H9 (cell line): ENCODE measurements around the gene RAB11FIP5. TPM values are rescaled to one million over a fixed set of nuclear protein-coding genes. Genes with fewer than 3 reads are reported as not detected.

Experiments used
- DNase-seq: peaks from one replicate; pipeline ENCODE4 v3.0.0-alpha.2; 2017
- H2AFZ ChIP-seq: one replicate; pipeline ENCODE4 v1.6.1; 2013; ENCODE audit warnings: mild to moderate bottlenecking, low read length, control low read depth, moderate library complexity
- H2AK5ac ChIP-seq: 2 replicates; pipeline ENCODE4 v1.6.1; 2013; ENCODE audit warnings: low read length, control low read depth, mixed read lengths; ENCODE audit not compliant: insufficient read length
- H2BK120ac ChIP-seq: one replicate; pipeline ENCODE4 v1.6.1; 2013; ENCODE audit warnings: low read depth, mild to moderate bottlenecking, low read length, control low read depth, inconsistent platforms; ENCODE audit not compliant: poor library complexity, severe bottlenecking
- H2BK12ac ChIP-seq: 2 replicates; pipeline ENCODE4 v1.6.1; 2013; ENCODE audit warnings: low read length, control low read depth, mixed read lengths, low read depth; ENCODE audit not compliant: insufficient read length
- H2BK15ac ChIP-seq: 2 replicates; pipeline ENCODE4 v1.6.1; 2013; ENCODE audit warnings: low read depth, low read length, control low read depth
- H2BK20ac ChIP-seq: one replicate; pipeline ENCODE4 v1.6.1; 2013; ENCODE audit warnings: low read depth, mild to moderate bottlenecking, low read length, control low read depth, inconsistent platforms; ENCODE audit not compliant: poor library complexity, severe bottlenecking
- H2BK5ac ChIP-seq: 2 replicates; pipeline ENCODE4 v1.6.1; 2013; ENCODE audit warnings: low read length, control low read depth, mixed read lengths; ENCODE audit not compliant: insufficient read length
- H3K14ac ChIP-seq: 2 replicates; pipeline ENCODE4 v1.6.1; 2013; ENCODE audit warnings: low read length, control low read depth; ENCODE audit not compliant: insufficient read depth
- H3K18ac ChIP-seq: 2 replicates; pipeline ENCODE4 v1.6.1; 2013; ENCODE audit warnings: low read depth, mild to moderate bottlenecking, mixed read lengths, low read length, control low read depth; ENCODE audit not compliant: insufficient read length
- H3K23ac ChIP-seq: 2 replicates; pipeline ENCODE4 v1.6.1; 2013; ENCODE audit warnings: low read length, control low read depth, mixed read lengths, low read depth; ENCODE audit not compliant: insufficient read length
- H3K23me2 ChIP-seq: 2 replicates; pipeline ENCODE4 v1.6.1; 2013; ENCODE audit warnings: low read depth, mild to moderate bottlenecking, mixed read lengths, low read length, control low read depth; ENCODE audit not compliant: insufficient read length, poor library complexity, severe bottlenecking
- H3K27ac ChIP-seq: 2 replicates; pipeline ENCODE4 v1.5.1; 2013; ENCODE audit warnings: low read length, control low read depth, mixed read lengths, low read depth; ENCODE audit not compliant: insufficient read length
- H3K27me3 ChIP-seq: 2 replicates; pipeline ENCODE4 v1.6.1; 2013; ENCODE audit warnings: low read length, control low read depth, inconsistent platforms; ENCODE audit not compliant: insufficient read depth
- H3K4ac ChIP-seq: 2 replicates; pipeline ENCODE4 v1.6.1; 2013; ENCODE audit warnings: low read depth, mild to moderate bottlenecking, control low read depth, inconsistent platforms, low read length, moderate library complexity
- H3K4me1 ChIP-seq: 2 replicates; pipeline ENCODE4 v1.6.1; 2013; ENCODE audit warnings: low read length, control low read depth, inconsistent platforms; ENCODE audit not compliant: insufficient read depth
- H3K4me2 ChIP-seq: 2 replicates; pipeline ENCODE4 v1.6.1; 2013; ENCODE audit warnings: low read length, control low read depth, mixed read lengths; ENCODE audit not compliant: insufficient read length, insufficient read depth
- H3K56ac ChIP-seq: 2 replicates; pipeline ENCODE4 v1.6.1; 2013; ENCODE audit warnings: low read depth, mild to moderate bottlenecking, mixed read lengths, low read length, control low read depth; ENCODE audit not compliant: insufficient read length
- H3K79me1 ChIP-seq: 2 replicates; pipeline ENCODE4 v1.6.1; 2013; ENCODE audit warnings: low read depth, mild to moderate bottlenecking, moderate library complexity, low read length, control low read depth, inconsistent platforms; ENCODE audit not compliant: insufficient read depth, poor library complexity, severe bottlenecking
- H3K79me2 ChIP-seq: 2 replicates; pipeline ENCODE4 v1.6.1; 2013; ENCODE audit warnings: low read length, control low read depth, inconsistent platforms; ENCODE audit not compliant: insufficient read depth
- H3K9ac ChIP-seq: 2 replicates; pipeline ENCODE4 v1.6.1; 2013; ENCODE audit warnings: low read length, control low read depth, mixed read lengths; ENCODE audit not compliant: insufficient read length; ENCODE audit errors: extremely low read depth
- H3K9me3 ChIP-seq: one replicate; pipeline ENCODE4 v1.6.1; 2013; ENCODE audit warnings: low read depth, low read length, inconsistent platforms; ENCODE audit not compliant: control insufficient read depth
- H3T11ph ChIP-seq: one replicate; pipeline ENCODE4 v1.6.1; 2013; ENCODE audit warnings: mild to moderate bottlenecking, low read length, control low read depth, inconsistent platforms
- H4K20me1 ChIP-seq: one replicate; pipeline ENCODE4 v1.6.1; 2013; ENCODE audit not compliant: control insufficient read depth, insufficient read length, insufficient read depth
- H4K5ac ChIP-seq: 2 replicates; pipeline ENCODE4 v1.6.1; 2013; ENCODE audit warnings: low read depth, mild to moderate bottlenecking, mixed read lengths, low read length, control low read depth; ENCODE audit not compliant: insufficient read length
- H4K8ac ChIP-seq: replicated peaks from 2 replicates; pipeline ENCODE4 v1.6.1; 2013; ENCODE audit warnings: low read length, control low read depth, mixed read lengths, low read depth; ENCODE audit not compliant: insufficient read length
- H4K91ac ChIP-seq: 2 replicates; pipeline ENCODE4 v1.6.1; 2013; ENCODE audit warnings: low read depth, mild to moderate bottlenecking, moderate library complexity, mixed read lengths, low read length, control low read depth; ENCODE audit not compliant: insufficient read length
- H3K27ac Mint-ChIP-seq, 3 experiments: 2 replicates in 2 of 3; 3 replicates in 1 of 3; pipeline ENCODE4 v1.8.0; 2020 to 2021; ENCODE audit warnings: mixed read lengths in 3 of 3, mild to moderate bottlenecking in 1 of 3, moderate library complexity in 1 of 3
- H3K27me3 Mint-ChIP-seq: 2 replicates; pipeline ENCODE4 v1.8.0; 2021; ENCODE audit warnings: low read depth, mild to moderate bottlenecking, moderate library complexity, mixed read lengths
- H3K36me3 Mint-ChIP-seq, 3 experiments: 2 replicates in 2 of 3; 3 replicates in 1 of 3; pipeline ENCODE4 v1.8.0; 2020 to 2021; ENCODE audit warnings: low read depth in 3 of 3, mixed read lengths in 3 of 3; ENCODE audit not compliant: insufficient read depth in 1 of 3
- H3K4me1 Mint-ChIP-seq, 2 experiments: 2 replicates each; pipeline ENCODE4 v1.8.0; 2020; ENCODE audit warnings: mixed read lengths in 2 of 2
- H3K4me3 Mint-ChIP-seq, 2 experiments: 2 replicates in 1 of 2; 3 replicates in 1 of 2; pipeline ENCODE4 v1.8.0; 2020 to 2021; ENCODE audit warnings: mild to moderate bottlenecking in 2 of 2, mixed read lengths in 2 of 2, moderate library complexity in 1 of 2
- H3K9me3 Mint-ChIP-seq, 2 experiments: 2 replicates in 1 of 2; 3 replicates in 1 of 2; pipeline ENCODE4 v1.8.0; 2020; ENCODE audit warnings: mild to moderate bottlenecking in 2 of 2, mixed read lengths in 2 of 2, moderate library complexity in 1 of 2
- CTCF ChIP-seq: fragments of 200-600 bp; sonication (generic); conservative IDR thresholded peaks from 3 replicates; pipeline ENCODE4 v1.8.0; 2021; ENCODE audit warnings: antibody characterized with exemption, mild to moderate bottlenecking
- WGBS: extraction: QIAGEN DNeasy Blood & Tissue Kit; methylation state at CpG from one replicate; pipeline ENCODE4 v1.1.7; 2013; ENCODE audit warnings: missing lambda C conversion rate, low lambda C conversion rate, mixed read lengths; ENCODE audit not compliant: insufficient read length; ENCODE audit errors: extremely low coverage; 5-methylcytosine and 5-hydroxymethylcytosine counted together
- total RNA-seq: library from RNA; stranded (reverse); gene quantifications from 2 replicates; pipeline ENCODE4 v1.2.1, GENCODE V29; 2021

The RAB11FIP5 gene
- total RNA-seq, 1 experiment from 2014 or later = 7.1 TPM

GRCh38 chr2:73069041-73069854 is 43.5 kb downstream of the RAB11FIP5 start:
- Histone ChIP-seq H3K9me3 (no peaks in the 10 kb centered on the region), H3K14ac (no peak overlapping the region), H3K18ac (no peak overlapping the region), H2AK5ac (no peak overlapping the region), H3K9ac (peak overlapping the region; percentile 11), H2BK15ac (no peak overlapping the region), H3K79me1 (peaks cover 6% of the 10 kb centered on the region), H4K20me1 (peaks cover 2% of the 10 kb centered on the region), H2BK120ac (no peak overlapping the region), H3K23me2 (peaks cover 7% of the 10 kb centered on the region), H2BK20ac (no peak overlapping the region), H3K4ac (no peak overlapping the region), H4K8ac (no peak overlapping the region), H4K91ac (no peak overlapping the region), H4K5ac (no peak overlapping the region), H2BK5ac (no peak overlapping the region), H3K27ac (no peak overlapping the region), H3K79me2 (peaks cover 7% of the 10 kb centered on the region; the same call in 1 of the 2 replicates), H2AFZ (no peak overlapping the region), H3K56ac (no peak overlapping the region), H3K23ac (no peak overlapping the region), H3K4me1 (peaks cover 4% of the 10 kb centered on the region; the same call in 1 of the 2 replicates), H3T11ph (no peak overlapping the region), H2BK12ac (no peak overlapping the region), H3K27me3 (no peaks in the 10 kb centered on the region), H3K4me2 (peak overlapping the region; percentile 70)
- peaks cover 30 to 38% of the 10 kb centered on the region in 2 experiments for H3K4me1 Mint-ChIP-seq
- DNase-seq = no peak
- H3K27ac Mint-ChIP-seq = no peak overlapping the region
- no CpG with 5 or more reads among the region's 7 CpGs for WGBS
- H3K9me3 Mint-ChIP-seq = no peaks in the 10 kb centered on the region
- no peak for TF ChIP-seq CTCF
- peaks cover 6% of the 10 kb centered on the region for H3K27me3 Mint-ChIP-seq
- peaks cover 0 to 11% (median 7%) of the 10 kb centered on the region in 3 experiments; a peak in 5 of 7 replicates for H3K36me3 Mint-ChIP-seq
- peak overlapping the region; percentile 88 to 92 for H3K4me3 Mint-ChIP-seq
